Mesendoderm (in vitro differentiated cells): ENCODE results near the gene TAGLN2.

ENCODE experiments used
- DNase-seq: peaks from one replicate; pipeline ENCODE4 v3.0.0; 2013
- H2AK5ac ChIP-seq: 2 replicates; pipeline ENCODE4 v1.6.1; 2013; ENCODE audit warnings: low read length, inconsistent platforms
- H2BK120ac ChIP-seq: 2 replicates; pipeline ENCODE4 v1.6.1; 2013; ENCODE audit warnings: low read depth, mild to moderate bottlenecking, low read length, moderate library complexity, mixed read lengths
- H2BK15ac ChIP-seq: replicated peaks from 2 replicates; pipeline ENCODE4 v1.6.1; 2013; ENCODE audit warnings: low read depth, mild to moderate bottlenecking, moderate library complexity
- H2BK5ac ChIP-seq: 2 replicates; pipeline ENCODE4 v1.6.1; 2013; ENCODE audit warnings: low read length, inconsistent platforms
- H3K18ac ChIP-seq: 2 replicates; pipeline ENCODE4 v1.6.1; 2013; ENCODE audit warnings: mild to moderate bottlenecking, low read length, mixed read lengths
- H3K23ac ChIP-seq: one replicate; pipeline ENCODE4 v1.6.1; 2013; ENCODE audit warnings: low read length
- H3K27ac ChIP-seq: 2 replicates; pipeline ENCODE4 v1.5.1; 2013; ENCODE audit warnings: low read depth, mild to moderate bottlenecking, inconsistent platforms, low read length, moderate library complexity
- H3K27me3 ChIP-seq: 2 replicates; pipeline ENCODE4 v1.6.1; 2013; ENCODE audit warnings: low read length, control low read depth, mild to moderate bottlenecking, inconsistent platforms; ENCODE audit not compliant: insufficient read depth, poor library complexity
- H3K36me3 ChIP-seq: 2 replicates; pipeline ENCODE4 v1.6.1; 2013; ENCODE audit warnings: low read length, inconsistent platforms; ENCODE audit not compliant: control insufficient read depth, insufficient read depth
- H3K4ac ChIP-seq: one replicate; pipeline ENCODE4 v1.6.1; 2013; ENCODE audit warnings: low read depth, mild to moderate bottlenecking, low read length, moderate library complexity
- H3K4me1 ChIP-seq: 2 replicates; pipeline ENCODE4 v1.6.1; 2013; ENCODE audit warnings: low read depth, low read length, inconsistent platforms; ENCODE audit not compliant: control insufficient read depth
- H3K4me2 ChIP-seq: 2 replicates; pipeline ENCODE4 v1.6.1; 2013; ENCODE audit warnings: low read length
- H3K4me3 ChIP-seq: 2 replicates; pipeline ENCODE4 v1.5.1; 2013; ENCODE audit warnings: mild to moderate bottlenecking, low read length
- H3K56ac ChIP-seq: one replicate; pipeline ENCODE4 v1.6.1; 2013; ENCODE audit warnings: low read length
- H3K79me1 ChIP-seq: 2 replicates; pipeline ENCODE4 v1.6.1; 2013; ENCODE audit warnings: low read length, inconsistent platforms
- H3K79me2 ChIP-seq: 2 replicates; pipeline ENCODE4 v1.6.1; 2013; ENCODE audit warnings: mild to moderate bottlenecking, low read length; ENCODE audit not compliant: control insufficient read depth, insufficient read depth
- H3K9ac ChIP-seq: 2 replicates; pipeline ENCODE4 v1.6.1; 2013; ENCODE audit warnings: low read length, inconsistent platforms
- H4K5ac ChIP-seq: one replicate; pipeline ENCODE4 v1.6.1; 2013; ENCODE audit warnings: low read length
- H4K8ac ChIP-seq: one replicate; pipeline ENCODE4 v1.6.1; 2013; ENCODE audit warnings: low read depth, mild to moderate bottlenecking, control low read depth, low read length, moderate library complexity
- WGBS: extraction: QIAGEN DNeasy Blood & Tissue Kit; methylation state at CpG from one replicate; pipeline ENCODE4 v1.1.7; 2013; ENCODE audit warnings: low lambda C conversion rate, missing lambda C conversion rate; ENCODE audit not compliant: insufficient coverage; ENCODE audit errors: extremely low coverage; 5-methylcytosine and 5-hydroxymethylcytosine counted together

TAGLN2 gene

GRCh38 chr1:159938905-159939677 lies 13.8 kb upstream of the TAGLN2 start:
- no peak overlapping the region for H2AK5ac ChIP-seq
- no peak overlapping the region for H3K4me3 ChIP-seq
- no peak overlapping the region for H4K5ac ChIP-seq
- H3K36me3 ChIP-seq, result no peaks in the 10 kb centered on the region
- H2BK120ac ChIP-seq, result no peak overlapping the region
- no peak overlapping the region for H4K8ac ChIP-seq
- no peak overlapping the region for H3K23ac ChIP-seq
- no peaks in the 10 kb centered on the region for H3K79me2 ChIP-seq
- H3K79me1 ChIP-seq, result no peaks in the 10 kb centered on the region
- no peak overlapping the region for H3K27ac ChIP-seq
- H2BK5ac ChIP-seq, result no peak overlapping the region
- no peak overlapping the region for H3K4ac ChIP-seq
- no peaks in the 10 kb centered on the region for H3K27me3 ChIP-seq
- H3K56ac ChIP-seq, result no peak overlapping the region
- H3K9ac ChIP-seq, result no peak overlapping the region
- no peak overlapping the region for H2BK15ac ChIP-seq
- no peak for DNase-seq
- H3K4me2 ChIP-seq, result no peak overlapping the region
- H3K4me1 ChIP-seq, result peaks cover 7% of the 10 kb centered on the region
- no CpG with 5 or more reads among the region's 6 CpGs for WGBS
- no peak overlapping the region for H3K18ac ChIP-seq

- Histone ChIP-seq H3K36me3 (no peaks in the 10 kb centered on the region), H3K79me2 (no peaks in the 10 kb centered on the region), H3K4me2 (no peak overlapping the region), H3K4ac (no peak overlapping the region), H4K5ac (no peak overlapping the region), H3K56ac (no peak overlapping the region), H3K27ac (no peak overlapping the region), H4K8ac (no peak overlapping the region), H3K4me1 (peaks cover 7% of the 10 kb centered on the region), H3K23ac (no peak overlapping the region), H2BK5ac (no peak overlapping the region), H3K27me3 (no peaks in the 10 kb centered on the region), H3K9ac (no peak overlapping the region), H2BK15ac (no peak overlapping the region), H3K79me1 (no peaks in the 10 kb centered on the region), H2AK5ac (no peak overlapping the region), H3K4me3 (no peak overlapping the region), H3K18ac (no peak overlapping the region), H2BK120ac (no peak overlapping the region)
- DNase-seq, result no peak
- no CpG with 5 or more reads among the region's 7 CpGs for WGBS
Observed at GRCh38 chr1:159938211-159938852, 13.0 kb upstream of the TAGLN2 start.

- Histone ChIP-seq H3K4me3 (no peak overlapping the region), H3K4me1 (peaks cover 7% of the 10 kb centered on the region), H3K36me3 (no peaks in the 10 kb centered on the region), H3K79me2 (no peaks in the 10 kb centered on the region), H2BK15ac (no peak overlapping the region), H4K5ac (no peak overlapping the region), H3K27ac (no peak overlapping the region), H2BK5ac (peak overlapping the region; percentile 62), H3K79me1 (no peaks in the 10 kb centered on the region), H3K56ac (peak overlapping the region; percentile 69), H3K18ac (no peak overlapping the region), H2BK120ac (no peak overlapping the region), H3K23ac (no peak overlapping the region), H3K27me3 (no peaks in the 10 kb centered on the region), H3K4me2 (no peak overlapping the region), H3K9ac (peak overlapping the region; percentile 1), H3K4ac (no peak overlapping the region), H4K8ac (no peak overlapping the region), H2AK5ac (peak overlapping the region; percentile 36)
- no CpG with 5 or more reads among the region's 4 CpGs for WGBS
- no peak for DNase-seq
Observed at GRCh38 chr1:159937054-159937750, 11.9 kb upstream of the TAGLN2 start.

GRCh38 chr1:159936273-159936904 lies 11.1 kb upstream of the TAGLN2 start:
- H3K79me2 ChIP-seq, result no peaks in the 10 kb centered on the region
- H2BK15ac ChIP-seq, result no peak overlapping the region
- H3K4me2 ChIP-seq, result no peak overlapping the region
- no peak overlapping the region for H4K5ac ChIP-seq
- no peak overlapping the region for H3K4ac ChIP-seq
- no peak overlapping the region for H3K18ac ChIP-seq
- no peaks in the 10 kb centered on the region for H3K79me1 ChIP-seq
- no peaks in the 10 kb centered on the region for H3K36me3 ChIP-seq
- DNase-seq, result peak; percentile 77
- no peaks in the 10 kb centered on the region for H3K27me3 ChIP-seq
- H3K4me1 ChIP-seq, result peaks cover 7% of the 10 kb centered on the region
- H4K8ac ChIP-seq, result no peak overlapping the region
- H3K9ac ChIP-seq, result no peak overlapping the region
- peak overlapping the region; percentile 69 for H3K56ac ChIP-seq
- H3K4me3 ChIP-seq, result no peak overlapping the region
- peak overlapping the region; percentile 62 for H2BK5ac ChIP-seq
- H2BK120ac ChIP-seq, result no peak overlapping the region
- peak overlapping the region; percentile 36 for H2AK5ac ChIP-seq
- H3K23ac ChIP-seq, result no peak overlapping the region
- H3K27ac ChIP-seq, result no peak overlapping the region
- WGBS, result no CpG with 5 or more reads among the region's 16 CpGs

- Histone ChIP-seq H3K27me3 (no peaks in the 10 kb centered on the region), H3K79me2 (no peaks in the 10 kb centered on the region), H2BK15ac (no peak overlapping the region), H3K23ac (no peak overlapping the region), H4K8ac (no peak overlapping the region), H4K5ac (no peak overlapping the region), H3K4me1 (peaks cover 7% of the 10 kb centered on the region), H3K4ac (no peak overlapping the region), H3K18ac (no peak overlapping the region), H3K79me1 (no peaks in the 10 kb centered on the region), H2BK5ac (no peak overlapping the region), H3K9ac (no peak overlapping the region), H3K36me3 (no peaks in the 10 kb centered on the region), H3K4me3 (no peak overlapping the region), H3K56ac (no peak overlapping the region), H3K27ac (no peak overlapping the region), H3K4me2 (no peak overlapping the region), H2BK120ac (no peak overlapping the region), H2AK5ac (no peak overlapping the region)
- no CpG with 5 or more reads among the region's 4 CpGs for WGBS
- DNase-seq, result no peak
Observed at GRCh38 chr1:159935719-159936272, 10.5 kb upstream of the TAGLN2 start.
